Panc1 (cell line): ENCODE results near the gene CALD1. TPM values are rescaled to one million over a fixed set of nuclear protein-coding genes. Genes with fewer than 3 reads are reported as not detected.

Source experiments
- ATAC-seq: fragments of 200-7000 bp; cut with Tn5 transposase; 2 replicates; pipeline ENCODE4 v1.9.1; 2020; ENCODE audit warnings: mild to moderate bottlenecking, moderate library complexity
- BruUV-seq: library from RNA; stranded (reverse); fragments of 400-500 nt; replicated peaks from 2 replicates; lab custom pipeline; 2021; lab: Mats Ljungman, UMichigan
- CTCF ChIA-PET: fragments of 300-600 bp; sonication (Branson Sonifier 250); formaldehyde crosslinking; loops from one replicate; lab custom pipeline; 2022; ENCODE audit warnings: antibody characterized with exemption; lab: Charles Lee
- POLR2A ChIA-PET: fragments of 300-600 bp; sonication (Branson Sonifier 250); formaldehyde crosslinking; loops from one replicate; lab custom pipeline; 2022; ENCODE audit warnings: antibody characterized with exemption; lab: Charles Lee
- DNase-seq: peaks from one replicate; pipeline ENCODE4 v3.0.0-alpha.2; 2010; ENCODE audit warnings: low read depth, low spot score
- H3K27ac ChIP-seq: 2 replicates; pipeline ENCODE4 v1.5.1; 2011; ENCODE audit warnings: mild to moderate bottlenecking, low read length, inconsistent platforms
- H3K27me3 ChIP-seq: fragments of 200-500 bp; sonication (Bioruptor generic); 2 replicates; pipeline ENCODE4 v1.6.0; 2014; ENCODE audit warnings: low read length, inconsistent platforms; ENCODE audit not compliant: control insufficient read depth, insufficient read depth
- H3K36me3 ChIP-seq: fragments of 200-500 bp; sonication (Bioruptor generic); 2 replicates; pipeline ENCODE4 v1.5.1; 2014; ENCODE audit warnings: inconsistent platforms, mild to moderate bottlenecking, low read length, moderate library complexity; ENCODE audit not compliant: control insufficient read depth, insufficient read depth
- H3K4me1 ChIP-seq: 2 replicates; pipeline ENCODE4 v1.5.1; 2011; ENCODE audit warnings: inconsistent platforms, mild to moderate bottlenecking, low read length, moderate library complexity; ENCODE audit not compliant: control insufficient read depth, insufficient read depth
- H3K4me3 ChIP-seq, 2 experiments: 2 replicates each; pipeline ENCODE4 v1.5.1; 2011 to 2012; ENCODE audit warnings: low read depth in 2 of 2, low read length in 2 of 2, mild to moderate bottlenecking in 2 of 2, inconsistent platforms in 1 of 2, moderate library complexity in 1 of 2
- H3K9me3 ChIP-seq: fragments of 200-500 bp; sonication (Bioruptor generic); 2 replicates; pipeline ENCODE4 v1.5.1; 2014; ENCODE audit warnings: low read depth, mild to moderate bottlenecking, inconsistent platforms, low read length, moderate library complexity; ENCODE audit not compliant: control insufficient read depth, insufficient read depth
- POLR2AphosphoS5 ChIP-seq: IDR thresholded peaks from 2 replicates; pipeline ENCODE4 v1.6.1; 2012; ENCODE audit warnings: mild to moderate bottlenecking, low read depth, low read length, moderate library complexity
- SIN3A ChIP-seq: IDR thresholded peaks from 2 replicates; pipeline ENCODE4 v1.6.1; 2012; ENCODE audit warnings: low read depth, mild to moderate bottlenecking, low read length, moderate library complexity, borderline replicate concordance; ENCODE audit not compliant: insufficient read depth
- TCF7L2 ChIP-seq: IDR thresholded peaks from 2 replicates; pipeline ENCODE4 v1.6.1; 2011; ENCODE audit warnings: mild to moderate bottlenecking, low read depth, low read length, inconsistent platforms
- in situ Hi-C: cut with HindIII; loops from 2 replicates; pipeline ENCODE4 v1.10.0; 2016; ENCODE audit warnings: low sequenced_read_pairs, low pct_unique_long_range_greater_than_20kb
- intact Hi-C: fragments of 100-400 bp; cut with micrococcal nuclease; formaldehyde crosslinking; loops from one replicate; pipeline ENCODE4 v1.10.0; 2022; ENCODE audit not compliant: unreplicated experiment
- total RNA-seq: library from RNA; stranded (reverse); gene quantifications from one replicate; pipeline ENCODE4 v1.2.1, GENCODE V29; 2021; ENCODE audit not compliant: unreplicated experiment
- TF ChIP-seq, protein P1 (sequence below), 2 experiments: IDR thresholded peaks; 2 replicates each; pipeline ENCODE4 v1.6.1; 2011 to 2012; ENCODE audit warnings: low read depth in 2 of 2, control low read depth in 1 of 2, low read length in 1 of 2, mild to moderate bottlenecking in 1 of 2, moderate library complexity in 1 of 2; ENCODE audit not compliant: insufficient read depth in 1 of 2
- TF ChIP-seq, protein P2 (sequence below): fragments of 450-650 bp; IDR thresholded peaks from 2 replicates; pipeline ENCODE4 v1.5.1; 2017; ENCODE audit warnings: mild to moderate bottlenecking

Gene CALD1
- total RNA-seq, 1 experiment from 2014 or later: 9.2 TPM

DNA sequence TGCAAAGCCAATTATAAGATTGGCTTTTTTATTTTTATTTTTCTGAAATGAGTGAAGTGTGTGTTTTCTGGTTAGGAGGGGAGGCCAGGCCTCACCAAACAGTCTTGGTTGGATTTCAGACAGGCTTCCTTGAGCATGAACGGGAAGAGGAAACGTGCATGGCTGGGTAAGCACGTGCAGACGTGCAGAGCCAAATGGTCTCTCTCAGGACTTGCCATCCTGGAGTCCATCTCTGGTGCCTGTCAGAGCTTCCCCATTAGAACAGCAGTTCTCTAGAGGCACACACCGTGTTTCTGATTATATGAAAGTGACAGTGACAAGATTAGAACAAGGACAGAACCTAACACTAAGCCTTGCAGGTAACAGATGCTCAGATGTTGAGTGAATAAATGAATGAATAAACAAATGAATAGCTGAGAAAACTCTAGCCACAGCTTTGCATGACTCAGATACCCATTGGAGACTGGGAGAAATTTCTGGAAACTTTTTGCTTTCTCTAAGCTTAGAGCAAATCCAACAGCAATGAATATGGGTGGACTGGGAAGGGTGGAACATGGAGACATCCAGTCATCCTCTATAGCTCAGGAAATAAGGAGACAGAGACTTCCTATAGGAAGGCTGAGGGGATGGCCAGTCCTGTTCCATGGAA, 11.8 kb upstream of the CALD1 start:
- no peak overlapping the region for H3K27ac ChIP-seq
- in situ Hi-C loops: no loop called here
- ChIA-PET CTCF (interaction anchor here (0.6 kb wide), 1 partner anchor 11 kb away, joined by 5 read pairs; the partner anchor contains the start of gene CALD1), POLR2A (no interaction called here)
- no TSS peak for BruUV-seq
- intact Hi-C loops: no loop called here
- DNase-seq: no peak
- TF ChIP-seq SIN3A (no peak), POLR2AphosphoS5 (no peak), TCF7L2 (no peak)
- TF ChIP-seq, protein P1, sequence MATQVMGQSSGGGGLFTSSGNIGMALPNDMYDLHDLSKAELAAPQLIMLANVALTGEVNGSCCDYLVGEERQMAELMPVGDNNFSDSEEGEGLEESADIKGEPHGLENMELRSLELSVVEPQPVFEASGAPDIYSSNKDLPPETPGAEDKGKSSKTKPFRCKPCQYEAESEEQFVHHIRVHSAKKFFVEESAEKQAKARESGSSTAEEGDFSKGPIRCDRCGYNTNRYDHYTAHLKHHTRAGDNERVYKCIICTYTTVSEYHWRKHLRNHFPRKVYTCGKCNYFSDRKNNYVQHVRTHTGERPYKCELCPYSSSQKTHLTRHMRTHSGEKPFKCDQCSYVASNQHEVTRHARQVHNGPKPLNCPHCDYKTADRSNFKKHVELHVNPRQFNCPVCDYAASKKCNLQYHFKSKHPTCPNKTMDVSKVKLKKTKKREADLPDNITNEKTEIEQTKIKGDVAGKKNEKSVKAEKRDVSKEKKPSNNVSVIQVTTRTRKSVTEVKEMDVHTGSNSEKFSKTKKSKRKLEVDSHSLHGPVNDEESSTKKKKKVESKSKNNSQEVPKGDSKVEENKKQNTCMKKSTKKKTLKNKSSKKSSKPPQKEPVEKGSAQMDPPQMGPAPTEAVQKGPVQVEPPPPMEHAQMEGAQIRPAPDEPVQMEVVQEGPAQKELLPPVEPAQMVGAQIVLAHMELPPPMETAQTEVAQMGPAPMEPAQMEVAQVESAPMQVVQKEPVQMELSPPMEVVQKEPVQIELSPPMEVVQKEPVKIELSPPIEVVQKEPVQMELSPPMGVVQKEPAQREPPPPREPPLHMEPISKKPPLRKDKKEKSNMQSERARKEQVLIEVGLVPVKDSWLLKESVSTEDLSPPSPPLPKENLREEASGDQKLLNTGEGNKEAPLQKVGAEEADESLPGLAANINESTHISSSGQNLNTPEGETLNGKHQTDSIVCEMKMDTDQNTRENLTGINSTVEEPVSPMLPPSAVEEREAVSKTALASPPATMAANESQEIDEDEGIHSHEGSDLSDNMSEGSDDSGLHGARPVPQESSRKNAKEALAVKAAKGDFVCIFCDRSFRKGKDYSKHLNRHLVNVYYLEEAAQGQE (IDR thresholded peaks at IDR 0.05; ENCODE audit: insufficient read depth in 1 of 2, low read depth in 2 of 2, low read length in 1 of 2): no peak
- TF ChIP-seq, protein P2, sequence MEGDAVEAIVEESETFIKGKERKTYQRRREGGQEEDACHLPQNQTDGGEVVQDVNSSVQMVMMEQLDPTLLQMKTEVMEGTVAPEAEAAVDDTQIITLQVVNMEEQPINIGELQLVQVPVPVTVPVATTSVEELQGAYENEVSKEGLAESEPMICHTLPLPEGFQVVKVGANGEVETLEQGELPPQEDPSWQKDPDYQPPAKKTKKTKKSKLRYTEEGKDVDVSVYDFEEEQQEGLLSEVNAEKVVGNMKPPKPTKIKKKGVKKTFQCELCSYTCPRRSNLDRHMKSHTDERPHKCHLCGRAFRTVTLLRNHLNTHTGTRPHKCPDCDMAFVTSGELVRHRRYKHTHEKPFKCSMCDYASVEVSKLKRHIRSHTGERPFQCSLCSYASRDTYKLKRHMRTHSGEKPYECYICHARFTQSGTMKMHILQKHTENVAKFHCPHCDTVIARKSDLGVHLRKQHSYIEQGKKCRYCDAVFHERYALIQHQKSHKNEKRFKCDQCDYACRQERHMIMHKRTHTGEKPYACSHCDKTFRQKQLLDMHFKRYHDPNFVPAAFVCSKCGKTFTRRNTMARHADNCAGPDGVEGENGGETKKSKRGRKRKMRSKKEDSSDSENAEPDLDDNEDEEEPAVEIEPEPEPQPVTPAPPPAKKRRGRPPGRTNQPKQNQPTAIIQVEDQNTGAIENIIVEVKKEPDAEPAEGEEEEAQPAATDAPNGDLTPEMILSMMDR: no peak
- H3K36me3 ChIP-seq: no peaks in the 10 kb centered on the region
- no peak for ATAC-seq
- no peak overlapping the region for H3K4me3 ChIP-seq
- no peaks in the 10 kb centered on the region for H3K27me3 ChIP-seq
- no peaks in the 10 kb centered on the region for H3K9me3 ChIP-seq
- H3K4me1 ChIP-seq: no peaks in the 10 kb centered on the region

DNA sequence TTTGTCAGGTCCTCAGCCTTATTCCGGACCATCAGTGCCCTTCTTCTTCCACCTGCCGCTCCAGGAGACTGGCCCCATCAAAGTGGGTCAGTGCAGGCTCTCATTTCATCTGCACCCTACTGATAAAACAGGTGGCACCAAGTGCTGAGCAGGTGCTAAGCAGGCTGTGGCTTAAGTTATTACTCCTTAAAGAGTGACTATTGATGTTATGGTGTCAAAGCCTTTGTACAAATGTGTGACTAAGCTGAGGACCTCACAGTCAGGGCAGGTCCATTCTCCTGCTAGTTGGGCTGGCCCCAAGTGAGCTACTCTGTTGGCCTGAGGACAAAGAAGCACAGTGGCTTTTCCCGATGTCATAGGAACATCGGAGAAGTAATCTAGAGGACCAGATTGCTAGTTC, 11.2 kb upstream of the CALD1 start:
- no peak overlapping the region for H3K27ac ChIP-seq
- intact Hi-C loops: no loop called here
- no peaks in the 10 kb centered on the region for H3K27me3 ChIP-seq
- no peak for DNase-seq
- no peaks in the 10 kb centered on the region for H3K36me3 ChIP-seq
- ATAC-seq: no peak
- POLR2A ChIA-PET: no interaction called here
- no peaks in the 10 kb centered on the region for H3K9me3 ChIP-seq
- no peak overlapping the region for H3K4me3 ChIP-seq
- no TSS peak for BruUV-seq
- TF ChIP-seq, protein P1 (IDR thresholded peaks at IDR 0.05; ENCODE audit: insufficient read depth in 1 of 2, low read depth in 2 of 2, low read length in 1 of 2): no peak
- H3K4me1 ChIP-seq: no peaks in the 10 kb centered on the region
- in situ Hi-C loops: no loop called here
- CTCF ChIA-PET: no interaction called here
